ENCODE data around the gene LINS1. TPM values are rescaled to one million over a fixed set of nuclear protein-coding genes. Genes with fewer than 3 reads are reported as not detected.

Gene LINS1
- total RNA-seq, 1 donor from 2014 or later: 7.2 TPM

GRCh38 chr15:100536733-100537132, 65.3 kb downstream of the LINS1 start:
- H3K27ac Mint-ChIP-seq (ENCODE audit: unreplicated experiment): no peak overlapping the region
- no peak for DNase-seq (ENCODE audit: low spot score)
- TF ChIP-seq CTCF (IDR thresholded peaks at IDR 0.05): no peak
- H3K27me3 Mint-ChIP-seq (ENCODE audit: low read depth): peaks cover 12% of the 10 kb centered on the region
- peaks cover 7% of the 10 kb centered on the region for H3K9me3 Mint-ChIP-seq (ENCODE audit: low read depth)
- H3K4me3 Mint-ChIP-seq (ENCODE audit: unreplicated experiment): no peak overlapping the region
- H3K4me1 Mint-ChIP-seq (ENCODE audit: low read depth): no peaks in the 10 kb centered on the region
- H3K36me3 Mint-ChIP-seq (ENCODE audit: low read depth): no peaks in the 10 kb centered on the region

- Mint-ChIP-seq H3K4me1 (ENCODE audit: low read depth) (no peaks in the 10 kb centered on the region), H3K9me3 (ENCODE audit: low read depth) (peaks cover 2% of the 10 kb centered on the region), H3K4me3 (ENCODE audit: unreplicated experiment) (no peak overlapping the region), H3K27ac (ENCODE audit: unreplicated experiment) (no peak overlapping the region), H3K27me3 (ENCODE audit: low read depth) (peaks cover 25% of the 10 kb centered on the region), H3K36me3 (ENCODE audit: low read depth) (no peaks in the 10 kb centered on the region)
- TF ChIP-seq CTCF (IDR thresholded peaks at IDR 0.05): no peak
- no peak for DNase-seq (ENCODE audit: low spot score)
Measured at GRCh38 chr15:100533886-100534285, 68.1 kb downstream of the LINS1 start.

- Mint-ChIP-seq H3K36me3 (ENCODE audit: low read depth) (no peaks in the 10 kb centered on the region), H3K4me1 (ENCODE audit: low read depth) (no peaks in the 10 kb centered on the region), H3K4me3 (ENCODE audit: unreplicated experiment) (no peak overlapping the region), H3K9me3 (ENCODE audit: low read depth) (no peaks in the 10 kb centered on the region), H3K27ac (ENCODE audit: unreplicated experiment) (no peak overlapping the region), H3K27me3 (ENCODE audit: low read depth) (peaks cover 32% of the 10 kb centered on the region)
- TF ChIP-seq CTCF (IDR thresholded peaks at IDR 0.05): no peak
- DNase-seq (ENCODE audit: low spot score): no peak
Measured at GRCh38 chr15:100531823-100532327, 70.1 kb downstream of the LINS1 start.

GRCh38 chr15:100531204-100531603, 70.8 kb downstream of the LINS1 start:
- H3K36me3 Mint-ChIP-seq (ENCODE audit: low read depth): no peaks in the 10 kb centered on the region
- H3K27me3 Mint-ChIP-seq (ENCODE audit: low read depth): peaks cover 32% of the 10 kb centered on the region
- H3K4me3 Mint-ChIP-seq (ENCODE audit: unreplicated experiment): no peak overlapping the region
- no peak for DNase-seq (ENCODE audit: low spot score)
- no peak for TF ChIP-seq CTCF (IDR thresholded peaks at IDR 0.05)
- H3K4me1 Mint-ChIP-seq (ENCODE audit: low read depth): no peaks in the 10 kb centered on the region
- no peaks in the 10 kb centered on the region for H3K9me3 Mint-ChIP-seq (ENCODE audit: low read depth)
- no peak overlapping the region for H3K27ac Mint-ChIP-seq (ENCODE audit: unreplicated experiment)

- peaks cover 30% of the 10 kb centered on the region for H3K27me3 Mint-ChIP-seq (ENCODE audit: low read depth)
- H3K4me1 Mint-ChIP-seq (ENCODE audit: low read depth): no peaks in the 10 kb centered on the region
- H3K36me3 Mint-ChIP-seq (ENCODE audit: low read depth): no peaks in the 10 kb centered on the region
- H3K9me3 Mint-ChIP-seq (ENCODE audit: low read depth): no peaks in the 10 kb centered on the region
- no peak for DNase-seq (ENCODE audit: low spot score)
- no peak overlapping the region for H3K4me3 Mint-ChIP-seq (ENCODE audit: unreplicated experiment)
- TF ChIP-seq CTCF (IDR thresholded peaks at IDR 0.05): no peak
- no peak overlapping the region for H3K27ac Mint-ChIP-seq (ENCODE audit: unreplicated experiment)
Measured at GRCh38 chr15:100529556-100529955, 72.4 kb downstream of the LINS1 start.

Data from chondrocyte (in vitro differentiated cells).